Measurements from ENCODE around the gene F10.

The F10 gene

DNA sequence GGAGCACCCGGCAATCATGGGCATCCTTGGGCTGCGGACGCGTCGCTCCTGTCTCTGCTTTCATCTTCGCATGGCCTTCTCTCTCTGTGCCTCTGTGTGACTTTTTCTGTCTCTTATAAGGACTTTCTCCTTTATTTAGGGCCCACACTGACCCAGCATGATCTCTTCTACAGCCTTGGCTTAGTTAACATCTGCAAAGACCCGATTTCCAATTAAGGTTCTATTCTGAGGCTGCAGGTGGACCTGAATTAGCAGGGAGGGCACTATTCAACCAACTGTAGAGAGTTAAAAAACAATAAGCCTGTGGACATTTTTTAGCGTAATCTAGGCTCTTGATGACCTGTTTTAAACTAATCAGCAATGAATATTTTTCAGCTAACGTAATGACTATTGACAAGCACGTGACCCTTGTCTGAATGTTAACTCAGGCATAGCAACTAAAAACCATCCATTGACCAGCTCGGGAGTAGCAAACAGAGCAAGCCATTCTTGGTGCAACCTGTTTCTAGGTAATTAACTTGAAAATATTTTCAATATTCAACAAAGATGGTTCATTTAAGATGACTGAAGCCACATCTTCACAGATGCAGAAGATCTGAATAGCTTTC is 15.2 kb downstream of the F10 start:
- no peak for DNase-seq (ENCODE audit: low read depth)

DNA sequence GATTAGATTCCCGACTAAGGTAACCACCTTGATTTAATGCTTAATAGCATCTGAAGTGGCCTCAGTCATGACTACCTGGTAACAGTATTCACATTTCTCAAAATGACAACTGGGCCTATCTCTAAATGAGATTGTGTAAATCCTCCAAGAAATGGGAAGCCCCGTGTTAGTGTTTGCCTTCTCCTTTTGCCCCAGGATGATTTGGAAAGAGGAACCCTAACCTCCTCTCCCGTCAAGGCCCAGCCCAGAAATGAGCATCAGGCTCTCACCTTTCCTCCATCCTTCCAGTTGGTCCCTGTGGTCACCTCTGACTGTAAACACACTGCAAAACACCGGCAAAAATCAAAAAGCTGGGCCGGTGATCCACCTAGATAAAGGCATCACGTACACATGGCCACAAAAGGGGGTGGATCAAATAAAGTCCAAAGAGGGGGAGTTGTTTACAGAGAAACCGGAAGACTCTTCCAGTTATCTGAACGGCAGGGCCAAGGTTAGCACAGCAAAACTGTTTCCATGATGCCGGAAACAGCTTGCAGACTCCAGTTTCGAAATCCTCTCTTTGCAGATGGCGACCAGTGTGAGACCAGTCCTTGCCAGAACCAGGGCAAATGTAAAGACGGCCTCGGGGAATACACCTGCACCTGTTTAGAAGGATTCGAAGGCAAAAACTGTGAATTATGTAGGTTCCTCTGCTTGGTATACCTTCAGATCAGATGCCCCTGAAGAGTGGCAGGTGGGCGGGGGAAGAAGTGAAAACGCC is 16.4 kb downstream of the F10 start:
- DNase-seq (ENCODE audit: low read depth) = no peak

DNA sequence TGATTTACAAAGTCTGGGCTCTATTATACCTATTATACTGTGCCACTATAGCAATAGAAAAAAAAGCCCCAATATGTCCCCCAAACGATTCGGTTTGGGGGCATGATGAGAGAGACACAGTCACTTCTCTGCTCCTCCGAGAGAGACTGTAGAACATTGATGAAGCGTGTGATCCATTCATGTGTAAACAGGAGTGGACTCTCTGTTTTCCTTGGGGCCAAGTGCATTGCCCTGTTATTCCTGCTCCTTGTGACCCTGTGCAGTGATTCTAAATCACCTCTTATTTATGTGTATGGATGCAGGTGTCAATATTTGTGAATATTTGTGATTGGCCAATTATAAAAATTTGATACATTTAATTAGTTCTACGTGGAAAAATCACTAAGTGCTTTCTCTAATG is 17.0 kb downstream of the F10 start:
- DNase-seq (ENCODE audit: low read depth) = no peak

DNA sequence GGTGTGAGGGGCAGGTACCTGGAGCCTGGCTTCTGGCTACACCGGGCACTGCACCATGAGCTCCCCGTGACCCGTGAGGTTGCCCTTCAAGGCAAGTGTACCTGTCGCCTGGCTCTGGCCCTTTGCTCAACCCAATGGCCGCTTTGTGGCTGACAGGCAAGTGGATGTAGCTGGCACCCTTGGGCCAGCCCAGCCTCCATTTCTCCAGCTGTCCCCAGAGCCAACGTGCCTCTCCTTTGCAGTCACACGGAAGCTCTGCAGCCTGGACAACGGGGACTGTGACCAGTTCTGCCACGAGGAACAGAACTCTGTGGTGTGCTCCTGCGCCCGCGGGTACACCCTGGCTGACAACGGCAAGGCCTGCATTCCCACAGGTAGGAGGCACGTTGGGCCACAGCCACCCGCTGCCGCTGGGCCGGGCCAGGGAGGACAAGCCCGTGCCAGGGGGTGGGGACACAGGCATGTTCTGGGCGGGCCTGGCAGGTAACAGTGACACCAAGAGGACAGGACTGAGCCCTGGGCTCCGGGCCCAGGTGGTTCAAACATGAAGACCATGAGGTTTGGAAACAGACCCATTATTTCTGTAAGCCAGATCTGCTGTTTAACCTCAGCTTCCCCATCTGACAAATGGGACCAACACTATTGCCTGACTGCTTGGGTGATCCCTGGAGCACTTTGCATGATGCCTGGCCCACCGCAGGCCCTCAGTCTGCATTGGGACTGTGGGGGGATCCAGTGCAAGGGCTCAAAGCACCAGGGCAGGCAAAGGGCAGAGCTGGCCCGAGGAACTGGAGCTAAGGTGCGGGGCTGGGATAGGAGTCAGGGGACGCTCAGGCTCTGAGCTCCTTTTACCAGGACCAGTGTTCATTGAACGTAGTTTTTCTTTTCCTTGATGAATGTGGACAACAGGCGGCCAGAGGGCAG is 18.3 kb downstream of the F10 start:
- DNase-seq (ENCODE audit: low read depth) = no peak

DNA sequence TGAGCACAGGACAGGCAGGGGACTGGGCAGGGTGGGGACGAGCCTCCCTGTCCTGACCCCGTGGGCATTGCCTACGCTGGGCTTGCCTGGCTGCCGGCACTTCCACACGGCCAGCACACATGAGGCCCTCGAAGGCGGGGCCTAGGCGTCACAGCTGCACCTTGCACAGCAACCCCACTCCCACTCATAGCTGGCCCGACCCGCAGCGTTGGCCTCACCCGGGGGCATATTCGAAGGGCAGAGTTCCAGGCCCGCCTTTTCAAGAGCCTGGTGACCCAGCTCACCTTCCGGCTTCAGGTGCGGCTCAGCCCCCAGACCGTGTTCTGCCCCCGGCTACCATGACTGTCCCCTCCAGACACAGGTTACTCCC is 19.0 kb downstream of the F10 start:
- DNase-seq (ENCODE audit: low read depth) = no peak

DNA sequence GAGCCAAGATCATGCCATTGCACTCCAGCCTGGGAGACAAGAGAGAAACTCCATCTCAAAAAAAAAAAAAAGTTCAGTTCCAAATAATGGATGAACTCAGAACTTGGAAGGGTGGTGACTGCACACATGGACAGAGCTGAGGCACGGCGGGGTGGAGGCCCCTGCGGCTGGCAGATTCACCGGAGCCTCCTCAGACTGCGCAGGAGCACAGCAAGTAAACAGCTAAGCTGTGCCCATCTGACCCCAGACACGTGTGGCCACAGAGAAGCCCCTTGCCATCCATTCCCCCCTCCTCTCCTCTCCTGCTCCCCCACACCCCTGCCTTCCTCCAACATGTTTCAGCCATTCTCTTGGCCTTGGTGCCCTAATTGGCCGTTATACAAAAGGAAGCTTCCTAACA is 20.3 kb downstream of the F10 start:
- DNase-seq (ENCODE audit: low read depth) = no peak

DNA sequence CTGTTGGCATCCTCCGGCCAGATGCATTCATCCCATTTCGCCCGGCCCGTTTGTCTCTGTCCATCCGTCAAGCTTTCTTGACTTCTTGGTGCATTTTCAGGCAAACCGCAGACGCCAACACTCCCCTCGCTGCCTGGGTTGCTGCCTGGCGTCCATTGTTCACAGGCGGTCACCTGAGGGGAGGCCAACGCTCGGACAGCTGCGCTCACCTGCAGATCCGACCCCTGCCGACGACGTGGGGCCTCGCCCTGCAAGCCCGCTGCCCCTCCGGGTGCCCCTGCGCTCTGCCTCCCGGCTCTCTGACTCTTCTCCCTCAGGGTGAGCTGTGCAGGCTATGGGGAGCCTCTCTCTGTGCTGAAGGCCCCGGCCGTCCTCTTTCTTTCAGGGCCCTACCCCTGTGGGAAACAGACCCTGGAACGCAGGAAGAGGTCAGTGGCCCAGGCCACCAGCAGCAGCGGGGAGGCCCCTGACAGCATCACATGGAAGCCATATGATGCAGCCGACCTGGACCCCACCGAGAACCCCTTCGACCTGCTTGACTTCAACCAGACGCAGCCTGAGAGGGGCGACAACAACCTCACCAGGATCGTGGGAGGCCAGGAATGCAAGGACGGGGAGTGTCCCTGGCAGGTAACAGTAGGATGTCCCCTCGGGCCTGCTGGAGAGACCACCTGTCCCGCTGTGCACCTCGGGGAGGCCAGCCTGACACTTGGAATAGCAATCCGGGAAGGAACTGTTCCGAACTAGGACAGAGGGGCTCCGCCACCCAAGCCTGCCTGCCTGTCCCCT is 21.1 kb downstream of the F10 start:
- no peak for DNase-seq (ENCODE audit: low read depth)

DNA sequence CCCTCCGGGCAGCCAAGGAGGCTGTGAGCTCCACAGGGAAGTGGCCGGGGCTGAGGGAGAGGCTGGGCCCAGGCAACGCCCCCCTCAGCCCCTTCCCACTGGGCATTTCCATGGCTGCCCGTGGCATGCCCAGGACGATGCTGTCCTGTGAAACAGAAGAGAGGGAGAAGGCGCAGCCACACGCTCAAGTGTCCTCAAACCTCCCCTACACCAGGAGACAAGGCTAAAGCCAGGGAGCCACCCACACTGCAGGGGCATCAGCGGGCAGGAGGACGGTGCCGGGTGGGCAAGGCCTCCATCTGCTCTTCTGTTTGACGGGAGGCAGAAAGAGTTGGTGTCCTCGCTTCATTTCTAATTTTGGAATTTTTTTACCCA is 21.6 kb downstream of the F10 start:
- DNase-seq (ENCODE audit: low read depth) = no peak

DNA sequence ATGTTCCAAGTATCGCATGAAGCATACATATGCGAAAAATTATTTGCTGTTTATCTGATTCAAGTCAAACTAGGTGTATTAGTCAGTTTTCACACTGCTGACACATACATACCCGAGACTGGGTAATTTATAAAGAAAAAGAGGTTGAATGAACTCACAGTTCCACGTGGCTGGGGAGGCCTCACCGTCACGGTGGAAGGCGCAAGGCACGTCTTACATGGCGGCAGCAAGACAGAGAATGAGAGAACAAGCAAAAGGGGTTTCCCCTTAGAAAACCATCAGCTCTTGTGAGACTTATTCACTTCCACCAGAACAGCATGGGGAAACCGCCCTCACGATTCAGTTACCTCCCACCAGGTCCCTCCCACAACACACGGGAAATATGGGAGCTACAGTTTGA is 22.9 kb downstream of the F10 start:
- DNase-seq (ENCODE audit: low read depth) = no peak

DNA sequence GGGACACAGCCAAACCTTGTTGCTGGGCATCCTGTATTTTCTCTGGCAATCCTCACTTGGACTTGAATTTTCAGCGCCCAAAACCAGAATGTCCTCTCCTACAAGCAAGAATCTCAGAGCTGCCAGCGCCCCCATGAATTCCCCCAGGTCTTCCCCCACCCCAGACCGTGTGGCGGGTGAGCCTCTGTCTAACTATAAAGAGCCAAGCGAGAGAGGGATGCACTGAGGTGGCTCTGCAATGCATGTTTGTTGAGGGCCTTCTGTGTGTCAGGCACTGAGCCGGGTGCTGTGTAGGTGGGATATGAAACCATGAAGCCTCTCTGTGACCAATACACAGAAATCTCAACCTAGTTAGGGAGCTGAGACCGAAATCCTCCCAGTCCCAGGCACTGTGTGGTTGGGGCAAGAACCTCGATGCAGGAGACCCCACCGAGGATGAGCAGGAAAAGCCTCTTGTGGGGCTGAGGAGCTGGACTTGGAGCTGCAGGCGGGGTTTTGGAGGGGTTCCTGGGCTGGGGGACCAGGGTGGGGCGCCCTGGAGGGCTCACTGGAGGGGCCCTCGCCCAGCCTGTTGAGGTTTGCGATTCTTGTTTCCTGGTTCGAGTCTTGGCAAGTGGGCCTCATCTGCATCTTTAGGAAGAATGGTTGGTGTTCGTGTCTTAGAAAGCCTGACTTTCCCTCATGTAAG is 23.5 kb downstream of the F10 start:
- DNase-seq (ENCODE audit: low read depth) = no peak

DNA sequence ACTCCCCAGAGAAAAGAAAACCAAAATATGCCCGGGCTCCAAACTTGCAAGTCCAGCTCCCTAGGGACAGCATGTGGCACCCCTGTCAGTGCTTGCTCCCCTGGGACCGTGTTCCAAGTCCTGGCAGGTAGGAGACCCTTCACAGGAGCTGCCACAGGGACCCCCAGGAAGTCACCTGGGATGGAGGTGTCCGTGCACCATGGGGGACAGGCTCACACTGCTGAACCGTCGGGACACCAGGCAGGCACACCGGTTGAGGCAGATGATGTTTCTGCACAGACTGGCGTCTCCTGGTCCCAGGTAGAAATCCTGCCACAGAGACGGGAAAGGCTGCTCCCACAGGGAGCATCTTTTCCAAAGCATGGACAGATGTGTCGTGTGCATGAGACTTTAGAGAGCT is 24.2 kb downstream of the F10 start:
- no peak for DNase-seq (ENCODE audit: low read depth)

DNA sequence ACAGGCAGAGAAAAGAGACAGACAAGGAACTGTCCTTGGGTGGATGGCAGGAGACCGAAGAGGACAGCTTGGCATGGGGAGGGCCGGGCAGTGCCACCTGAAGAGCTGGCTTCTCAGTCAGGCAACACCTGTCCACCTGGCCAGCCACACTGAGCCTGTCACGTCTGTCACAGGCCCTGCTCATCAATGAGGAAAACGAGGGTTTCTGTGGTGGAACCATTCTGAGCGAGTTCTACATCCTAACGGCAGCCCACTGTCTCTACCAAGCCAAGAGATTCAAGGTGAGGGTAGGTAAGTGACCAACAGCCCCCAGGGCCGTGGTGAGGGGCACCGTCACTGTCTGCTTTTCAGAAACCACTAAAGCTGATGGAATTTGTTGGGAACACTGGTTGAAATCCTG is 24.6 kb downstream of the F10 start:
- no peak for DNase-seq (ENCODE audit: low read depth)

DNA sequence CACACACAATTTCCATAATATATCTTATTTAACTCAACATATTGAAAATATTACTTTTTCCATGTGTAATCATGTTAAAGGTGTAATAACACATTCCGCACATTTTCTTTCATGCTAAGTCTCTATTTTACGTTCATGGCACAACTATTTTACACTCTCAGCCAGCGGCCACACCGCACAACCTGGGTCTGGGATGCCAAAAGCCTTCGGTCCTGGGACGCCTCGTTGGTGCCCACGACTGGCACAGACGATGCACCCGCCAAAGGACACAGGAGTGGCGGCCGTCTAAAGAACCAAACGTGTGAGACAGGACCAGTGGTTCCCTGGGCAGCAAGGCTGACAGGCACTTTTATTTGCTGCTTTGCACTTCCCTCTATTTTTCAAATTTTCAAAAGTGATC is 25.8 kb downstream of the F10 start:
- DNase-seq (ENCODE audit: low read depth) = no peak

DNA sequence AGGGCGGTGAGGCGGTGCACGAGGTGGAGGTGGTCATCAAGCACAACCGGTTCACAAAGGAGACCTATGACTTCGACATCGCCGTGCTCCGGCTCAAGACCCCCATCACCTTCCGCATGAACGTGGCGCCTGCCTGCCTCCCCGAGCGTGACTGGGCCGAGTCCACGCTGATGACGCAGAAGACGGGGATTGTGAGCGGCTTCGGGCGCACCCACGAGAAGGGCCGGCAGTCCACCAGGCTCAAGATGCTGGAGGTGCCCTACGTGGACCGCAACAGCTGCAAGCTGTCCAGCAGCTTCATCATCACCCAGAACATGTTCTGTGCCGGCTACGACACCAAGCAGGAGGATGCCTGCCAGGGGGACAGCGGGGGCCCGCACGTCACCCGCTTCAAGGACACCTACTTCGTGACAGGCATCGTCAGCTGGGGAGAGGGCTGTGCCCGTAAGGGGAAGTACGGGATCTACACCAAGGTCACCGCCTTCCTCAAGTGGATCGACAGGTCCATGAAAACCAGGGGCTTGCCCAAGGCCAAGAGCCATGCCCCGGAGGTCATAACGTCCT is 26.4 kb downstream of the F10 start:
- DNase-seq (ENCODE audit: low read depth) = no peak

DNA sequence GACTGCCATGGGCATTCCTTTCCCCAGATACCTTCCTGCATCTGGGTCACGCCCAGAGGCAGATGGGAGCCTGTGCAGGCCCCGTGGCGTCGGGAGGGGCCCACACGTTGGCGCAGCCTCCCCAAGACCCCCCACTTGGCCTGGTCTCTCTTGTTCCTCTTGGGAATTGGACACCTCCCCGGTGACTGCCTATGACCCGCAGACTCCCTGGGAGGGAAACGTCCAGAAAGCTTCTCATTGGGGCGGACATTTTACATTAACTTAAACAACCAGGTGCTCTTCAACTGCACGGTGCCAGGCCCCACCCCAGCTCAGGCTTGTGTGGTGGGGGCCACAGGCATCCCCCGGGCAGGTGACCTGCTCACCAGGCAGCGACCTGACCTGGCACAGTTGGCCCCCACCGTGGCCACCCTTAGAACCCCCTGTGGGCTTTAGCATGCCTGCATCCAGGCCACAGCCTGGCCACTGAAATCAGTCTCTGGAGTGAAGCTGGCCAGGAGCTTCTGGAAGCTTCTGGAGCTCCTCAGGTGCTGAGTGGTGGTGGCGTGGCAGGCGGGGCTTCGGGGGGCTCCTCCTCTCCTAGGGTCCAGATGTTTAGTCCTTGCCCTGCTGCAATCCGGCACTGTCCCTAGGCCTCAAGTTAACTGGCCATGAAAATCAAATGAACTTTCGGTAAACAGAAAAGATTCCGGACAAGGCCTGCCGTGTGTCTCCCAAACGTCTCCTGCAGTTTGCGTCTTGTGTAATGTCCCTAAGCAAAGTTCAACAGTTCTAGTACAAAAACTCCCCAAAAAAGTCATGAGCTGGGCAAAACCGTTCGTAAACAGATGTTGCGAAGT is 27.3 kb downstream of the F10 start:
- DNase-seq (ENCODE audit: low read depth) = no peak

DNA sequence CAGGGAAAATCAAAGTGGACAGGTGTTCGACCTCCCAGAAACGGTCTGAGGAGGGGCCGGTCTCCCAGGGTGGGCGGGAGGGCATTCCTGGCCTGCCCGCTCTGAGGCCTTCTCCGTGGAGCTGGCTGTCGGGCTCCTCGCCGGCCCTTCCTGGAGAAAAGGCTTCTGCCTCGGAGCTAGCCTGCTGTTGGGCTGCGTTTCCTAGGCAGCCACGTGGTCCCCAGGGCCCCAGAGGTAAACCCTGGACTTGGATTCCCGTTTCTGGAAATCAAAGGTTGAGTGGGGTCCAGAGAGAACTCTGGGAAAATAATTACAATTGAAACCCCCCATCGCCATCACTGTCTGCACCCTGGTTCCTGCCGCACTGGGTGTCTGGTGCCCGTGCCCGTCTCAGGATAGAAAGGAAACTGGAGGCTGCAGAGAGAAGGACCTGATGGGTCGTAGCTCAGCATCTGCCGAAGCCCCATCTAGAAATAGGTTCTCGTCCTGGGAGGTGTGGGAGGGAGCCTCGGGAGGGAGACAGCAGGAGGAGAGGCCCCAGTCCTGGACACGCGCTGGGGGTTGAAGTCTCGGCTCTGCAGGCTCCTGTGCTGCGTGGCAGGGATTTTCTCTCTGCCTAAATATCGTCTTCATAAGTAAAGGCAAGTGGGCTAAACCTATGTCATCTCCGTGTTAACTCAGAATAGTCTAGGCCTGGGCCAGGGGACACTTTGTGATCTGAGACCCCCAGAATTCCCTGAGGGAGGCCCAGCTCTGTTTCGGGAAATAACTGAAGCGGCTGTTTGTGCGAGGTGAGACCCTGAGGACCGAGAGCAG is 28.2 kb downstream of the F10 start:
- DNase-seq (ENCODE audit: low read depth) = no peak

DNA sequence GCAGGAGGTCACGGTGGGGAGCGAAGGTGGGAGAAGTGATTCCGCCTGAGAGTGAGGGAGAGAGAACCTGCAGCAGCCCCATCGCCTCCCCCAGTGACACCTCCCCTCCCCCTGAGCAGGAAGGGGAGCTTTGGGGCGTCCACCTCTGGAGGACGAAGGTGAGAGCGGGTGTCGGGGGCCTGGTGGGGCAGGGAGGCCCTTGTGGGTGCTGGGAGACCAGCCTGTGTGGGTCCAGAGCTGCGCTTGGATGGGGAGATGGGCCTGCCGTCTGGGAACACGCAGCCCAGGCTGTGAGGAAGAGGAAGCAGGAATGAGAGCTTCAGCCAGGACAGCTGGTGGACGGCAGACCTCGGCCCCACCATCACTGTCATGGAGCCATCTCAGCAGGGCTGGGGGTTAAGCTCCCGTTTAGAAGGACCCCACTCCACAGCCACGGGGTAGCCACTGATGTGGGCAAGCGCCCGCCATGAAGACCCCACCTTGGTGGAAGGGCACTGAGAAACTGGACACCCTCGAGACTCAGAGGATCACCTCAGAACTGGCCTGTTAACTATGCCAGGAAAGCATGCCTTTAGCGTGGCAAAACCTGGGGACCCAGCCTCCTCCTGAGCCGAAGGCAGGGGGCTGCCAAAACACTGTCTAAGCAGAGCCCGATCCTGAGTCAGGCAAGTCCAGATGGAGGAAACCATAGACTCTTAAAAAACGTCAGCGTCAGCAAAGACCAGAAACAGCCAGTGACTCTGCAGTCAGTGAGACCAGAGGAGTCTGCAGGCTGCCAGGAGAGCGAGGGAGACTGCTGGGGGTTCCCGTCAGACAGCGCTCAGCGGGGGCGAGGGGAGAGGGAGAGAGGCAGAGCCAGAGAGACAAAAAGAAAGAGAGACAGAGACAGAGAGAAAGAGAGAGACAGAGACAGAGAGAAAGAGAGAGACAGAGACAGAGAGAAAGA is 29.4 kb downstream of the F10 start:
- DNase-seq (ENCODE audit: low read depth) = no peak

DNA sequence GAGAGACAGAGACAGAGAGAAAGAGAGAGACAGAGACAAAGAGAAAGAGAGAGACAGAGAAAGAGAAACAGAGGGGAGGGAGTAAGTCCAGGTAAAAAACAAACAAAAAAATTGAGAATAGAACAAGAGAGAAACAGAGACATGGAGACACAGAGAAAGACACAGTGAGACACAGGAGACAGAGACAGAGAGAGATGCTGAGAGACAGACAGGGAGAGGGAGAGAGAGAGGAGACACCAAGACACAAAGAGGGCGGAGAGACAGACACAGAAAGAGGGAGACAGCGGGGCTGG is 30.0 kb downstream of the F10 start:
- DNase-seq (ENCODE audit: low read depth) = no peak

Measured in T-helper 22 cell (primary cell).